Liver (tissue), 9 donors: ENCODE results near the gene FHL5. TPM values are rescaled to one million over a fixed set of nuclear protein-coding genes. Genes with fewer than 3 reads are reported as not detected.

Experiments
- DNase-seq: peaks from one replicate; pipeline ENCODE4 v3.0.0-alpha.2; 2017; ENCODE audit warnings: low spot score
- H3K27ac ChIP-seq, 2 donors: one replicate each; pipeline ENCODE4 v1.7.0; 2013; ENCODE audit warnings: inconsistent platforms in 2 of 2, low read length in 2 of 2, control low read depth in 1 of 2, low read depth in 1 of 2, mild to moderate bottlenecking in 1 of 2
- H3K27me3 ChIP-seq, 4 donors: one replicate each; pipeline versions ENCODE4 v1.6.1 to v1.7.0; 2013; ENCODE audit warnings: low read length in 3 of 4, inconsistent platforms in 1 of 4, mild to moderate bottlenecking in 1 of 4, moderate library complexity in 1 of 4; ENCODE audit not compliant: control insufficient read depth in 4 of 4, insufficient read depth in 4 of 4
- H3K36me3 ChIP-seq, 4 donors: one replicate each; pipeline versions ENCODE4 v1.6.1 to v1.7.0; 2013; ENCODE audit warnings: low read length in 3 of 4, mild to moderate bottlenecking in 3 of 4, low read depth in 1 of 4, moderate library complexity in 1 of 4; ENCODE audit not compliant: control insufficient read depth in 4 of 4, insufficient read depth in 3 of 4
- H3K4me1 ChIP-seq, 4 donors: one replicate each; pipeline versions ENCODE4 v1.6.1 to v1.7.0; 2013; ENCODE audit warnings: low read length in 3 of 4, mild to moderate bottlenecking in 3 of 4, moderate library complexity in 1 of 4; ENCODE audit not compliant: control insufficient read depth in 4 of 4, insufficient read depth in 4 of 4
- H3K4me3 ChIP-seq, 3 donors: one replicate each; pipeline versions ENCODE4 v1.6.1 to v1.7.0; 2013; ENCODE audit warnings: low read length in 3 of 3, control low read depth in 1 of 3, low read depth in 1 of 3, mild to moderate bottlenecking in 1 of 3
- H3K9ac ChIP-seq, 2 donors: one replicate each; pipeline ENCODE4 v1.7.0; 2013; ENCODE audit warnings: low read length in 2 of 2, mild to moderate bottlenecking in 2 of 2, moderate library complexity in 2 of 2, control low read depth in 1 of 2, low read depth in 1 of 2
- H3K9me3 ChIP-seq, 4 donors: one replicate each; pipeline versions ENCODE4 v1.6.1 to v1.7.0; 2013; ENCODE audit warnings: low read length in 3 of 4; ENCODE audit not compliant: control insufficient read depth in 4 of 4
- EGR1 ChIP-seq, 2 donors: IDR thresholded peaks; 2 replicates each; pipeline ENCODE4 v1.6.1; 2016 to 2018; ENCODE audit warnings: antibody characterized with exemption in 2 of 2, low read depth in 2 of 2
- FOXA1 ChIP-seq: IDR thresholded peaks from 2 replicates; pipeline ENCODE4 v1.6.1; 2016; ENCODE audit warnings: antibody characterized with exemption
- FOXA2 ChIP-seq: IDR thresholded peaks from 2 replicates; pipeline ENCODE4 v1.6.1; 2016; ENCODE audit warnings: antibody characterized with exemption
- GABPA ChIP-seq, 2 donors: IDR thresholded peaks in 1 of 2; conservative IDR thresholded peaks in 1 of 2; 2 replicates each; pipeline ENCODE4 v1.6.1; 2016; ENCODE audit warnings: antibody characterized with exemption in 2 of 2, mild to moderate bottlenecking in 1 of 2, moderate library complexity in 1 of 2
- HNF4G ChIP-seq: IDR thresholded peaks from 2 replicates; pipeline ENCODE4 v1.6.1; 2016; ENCODE audit warnings: antibody characterized with exemption
- NR2F2 ChIP-seq: IDR thresholded peaks from 2 replicates; pipeline ENCODE4 v1.6.1; 2016; ENCODE audit warnings: antibody characterized with exemption
- RAD21 ChIP-seq, 2 donors: IDR thresholded peaks; 2 replicates each; pipeline ENCODE4 v1.6.1; 2016; ENCODE audit warnings: antibody characterized with exemption in 2 of 2, mild to moderate bottlenecking in 2 of 2
- RXRA ChIP-seq, 2 donors: IDR thresholded peaks; 2 replicates each; pipeline ENCODE4 v1.6.1; 2017 to 2018; ENCODE audit warnings: antibody characterized with exemption in 2 of 2, mild to moderate bottlenecking in 1 of 2
- TAF1 ChIP-seq: conservative IDR thresholded peaks from 2 replicates; pipeline ENCODE4 v1.6.1; 2016; ENCODE audit warnings: antibody characterized with exemption, mild to moderate bottlenecking
- YY1 ChIP-seq: IDR thresholded peaks from 2 replicates; pipeline ENCODE4 v1.6.1; 2016; ENCODE audit warnings: antibody characterized with exemption, mild to moderate bottlenecking
- WGBS: extraction: QIAGEN DNeasy Blood & Tissue Kit; methylation state at CpG from one replicate; pipeline ENCODE4 v1.1.7; 2013; 5-methylcytosine and 5-hydroxymethylcytosine counted together
- polyA plus RNA-seq, 2 donors: library from polyadenylated mRNA; stranded (reverse) in 1 of 2; unstranded in 1 of 2; fragments of 200-250 nt in 1 of 2; fragments of >200 nt in 1 of 2; fragmentation: Nextera tagmentation in 1 of 2; extraction: Ambion mirVana in 1 of 2; gene quantifications; one replicate each; pipeline versions ENCODE4 v1.2.1 to v1.2.3, GENCODE V29; 2013 to 2015
- total RNA-seq, 2 donors: library from RNA; depleted of rRNA; stranded (reverse); fragments of >200 nt; gene quantifications; one replicate each; pipeline ENCODE4 v1.2.3, GENCODE V29; 2014
- TF ChIP-seq, protein P1 (sequence below): IDR thresholded peaks from 2 replicates; pipeline ENCODE4 v1.6.1; 2016; ENCODE audit warnings: antibody characterized with exemption
- donor health status: healthy.
- donor health status: healthy.
- donor health status: healthy.
- donor health status: healthy.
- donor health status: healthy.

FHL5 gene, protein sequence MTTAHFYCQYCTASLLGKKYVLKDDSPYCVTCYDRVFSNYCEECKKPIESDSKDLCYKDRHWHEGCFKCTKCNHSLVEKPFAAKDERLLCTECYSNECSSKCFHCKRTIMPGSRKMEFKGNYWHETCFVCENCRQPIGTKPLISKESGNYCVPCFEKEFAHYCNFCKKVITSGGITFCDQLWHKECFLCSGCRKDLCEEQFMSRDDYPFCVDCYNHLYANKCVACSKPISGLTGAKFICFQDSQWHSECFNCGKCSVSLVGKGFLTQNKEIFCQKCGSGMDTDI
- total RNA-seq: under 1 TPM in 1 of 2 donors, not detected in 1; 0.33 TPM
- under 1 TPM; 0.22 to 0.42 TPM for polyA plus RNA-seq

DNA sequence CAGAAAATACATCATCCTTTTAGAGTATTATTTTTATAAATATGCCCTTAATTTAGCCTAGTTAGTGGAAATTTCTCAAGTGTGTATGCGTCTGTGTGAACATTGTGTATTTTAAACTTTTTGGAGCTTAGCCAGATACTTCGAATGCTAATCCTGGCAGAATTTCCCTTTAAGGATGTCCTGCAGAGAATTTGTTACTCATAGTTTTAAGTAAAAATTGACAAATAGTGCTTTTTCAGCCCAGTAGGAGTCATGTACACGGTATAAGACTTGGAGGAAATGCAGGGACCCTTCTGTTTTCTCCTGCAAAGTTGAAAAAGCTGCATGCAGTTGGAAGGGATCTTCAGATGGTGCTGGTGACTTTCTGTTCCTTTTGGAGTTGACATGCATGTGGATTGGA lies at the start of gene FHL5:
Gene FHL5, plus strand, starts transcription at position 243 of the 400 bp plus-strand sequence. CDS start 40,486 bp downstream, outside the sequence.
- WGBS: 39% methylated on average over 3 of the region's 3 CpGs
- TF ChIP-seq RAD21 (IDR thresholded peaks at IDR 0.05) (no peak), RXRA (IDR thresholded peaks at IDR 0.05) (no peak)
- H3K36me3 ChIP-seq: no peaks in the 10 kb centered on the region
- no peak within 1 kb of the TSS for H3K9ac ChIP-seq
- H3K4me1 ChIP-seq: no peaks in the 10 kb centered on the region
- no peak within 1 kb of the TSS for H3K27ac ChIP-seq
- H3K4me3 ChIP-seq: no peak within 1 kb of the TSS
- no peak for DNase-seq
- no peaks in the 10 kb centered on the region for H3K27me3 ChIP-seq
- no peaks in the 10 kb centered on the region for H3K9me3 ChIP-seq

DNA sequence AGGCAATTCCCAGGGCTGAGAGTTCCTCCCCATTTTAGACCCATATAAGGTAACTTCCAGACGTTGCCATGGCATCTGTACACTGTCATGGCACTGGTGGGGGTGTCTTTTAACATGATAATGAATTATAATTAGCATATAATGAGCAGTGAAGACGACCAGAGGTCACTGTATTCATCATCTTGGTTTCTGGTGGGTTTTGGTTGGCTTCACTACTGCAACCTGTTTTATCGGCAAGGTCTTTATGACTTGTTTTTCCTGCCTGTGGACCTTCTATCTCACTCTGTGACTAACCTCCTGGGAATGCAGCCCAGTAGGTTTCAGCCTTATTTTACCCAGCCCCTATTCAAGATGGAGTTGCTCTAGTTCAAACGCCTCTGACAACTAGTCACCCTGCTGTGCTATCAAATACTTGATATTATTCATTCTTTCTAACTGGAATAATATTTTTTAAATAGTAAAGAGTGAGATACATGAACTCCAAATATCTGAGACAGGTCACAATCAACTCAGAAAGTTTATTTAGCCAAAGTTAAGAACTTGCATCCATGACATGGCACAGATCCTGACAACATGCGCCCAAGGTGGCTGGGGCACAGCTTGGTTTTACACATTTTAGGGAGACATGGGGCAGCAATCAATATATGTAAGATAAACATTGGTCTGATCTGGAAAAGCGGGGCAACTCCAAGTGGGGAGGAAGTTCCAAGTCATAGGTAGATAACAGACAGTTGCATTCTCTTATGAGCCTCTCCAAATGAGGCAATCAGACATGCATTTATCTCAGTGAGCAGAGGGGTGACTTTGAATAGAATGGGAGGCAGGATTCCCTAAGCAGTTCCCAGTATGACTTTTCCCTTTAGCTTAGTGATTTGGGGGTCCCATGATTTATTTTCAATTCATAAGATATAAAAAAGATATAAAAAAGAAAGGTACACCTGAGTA lies 42.5 kb upstream of the FHL5 start:
- Histone ChIP-seq H3K4me3 (peak overlapping the region; percentile 62 to 98 (median 94)), H3K27me3 (no peaks in the 10 kb centered on the region), H3K4me1 (peaks cover 0 to 24% (median 8%) of the 10 kb centered on the region in 4 donors), H3K9me3 (no peaks in the 10 kb centered on the region), H3K27ac (no peak overlapping the region), H3K9ac (peak overlapping the region; percentile 96 to 100), H3K36me3 (peaks cover 0 to 3% (median 1%) of the 10 kb centered on the region in 4 donors)
- no peak for DNase-seq
- WGBS: 72% methylated on average over 6 of the region's 6 CpGs
- TF ChIP-seq TAF1 (no peak), RXRA (IDR thresholded peaks at IDR 0.05) (no peak), YY1 (no peak), NR2F2 (no peak), FOXA2 (no peak), HNF4G (no peak), GABPA (IDR thresholded peaks at IDR 0.05 in 1 of 2, conservative IDR thresholded peaks at IDR 0.05 in 1 of 2) (no peak)
- TF ChIP-seq, protein P1, sequence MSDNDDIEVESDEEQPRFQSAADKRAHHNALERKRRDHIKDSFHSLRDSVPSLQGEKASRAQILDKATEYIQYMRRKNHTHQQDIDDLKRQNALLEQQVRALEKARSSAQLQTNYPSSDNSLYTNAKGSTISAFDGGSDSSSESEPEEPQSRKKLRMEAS: no peak

DNA sequence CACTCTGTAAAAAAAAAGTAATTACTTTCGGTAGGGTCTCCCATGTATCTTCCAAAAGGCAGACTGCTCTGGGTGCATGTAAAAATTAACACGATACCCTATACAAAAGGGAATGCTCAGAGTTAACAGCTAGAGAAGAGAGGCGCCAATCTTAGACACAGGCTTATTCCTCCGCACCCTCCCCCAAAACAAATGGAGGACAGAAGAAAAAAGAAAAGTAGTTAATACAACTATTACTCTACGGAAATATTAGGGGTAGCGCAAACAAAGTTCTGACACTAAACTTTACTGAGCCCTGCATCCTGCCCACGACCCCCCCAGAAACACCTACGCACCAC lies 41.7 kb upstream of the FHL5 start:
- Histone ChIP-seq H3K9ac (peak overlapping the region; percentile 96 to 100), H3K4me1 (peaks cover 0 to 24% (median 8%) of the 10 kb centered on the region in 4 donors), H3K4me3 (peak overlapping the region; percentile 62 to 98 (median 94)), H3K9me3 (no peaks in the 10 kb centered on the region), H3K36me3 (peaks cover under 1 to 11% (median 5%) of the 10 kb centered on the region in 4 donors), H3K27ac (peak overlapping the region; percentile 98 to 100), H3K27me3 (no peaks in the 10 kb centered on the region)
- WGBS: under 1% methylated on average over 8 of the region's 8 CpGs
- TF ChIP-seq EGR1 (IDR thresholded peaks at IDR 0.05; ENCODE audit: low read depth in 2 of 2): no peak
- TF ChIP-seq, protein P1: no peak
- no peak for TF ChIP-seq RAD21 (IDR thresholded peaks at IDR 0.05)
- TF ChIP-seq FOXA1: no peak
- no peak for TF ChIP-seq NR2F2
- no peak for TF ChIP-seq GABPA (IDR thresholded peaks at IDR 0.05 in 1 of 2, conservative IDR thresholded peaks at IDR 0.05 in 1 of 2)
- no peak for TF ChIP-seq HNF4G
- no peak for DNase-seq
